Hepatocyte (in vitro differentiated cells): ENCODE data around the gene CLPTM1. TPM values are rescaled to one million over a fixed set of nuclear protein-coding genes. Genes with fewer than 3 reads are reported as not detected.
"Not testable (repeated sequence)": the region's sequence is repeated elsewhere in the genome, so short reads cannot be mapped to it uniquely, and the experiment has no call there.

Experiments used
- DNase-seq: peaks from one replicate; pipeline ENCODE4 v3.0.0-alpha.2; 2016; ENCODE audit warnings: low spot score
- H2AFZ ChIP-seq: fragments of 200-600 bp; sonication (generic); 2 replicates; pipeline ENCODE4 v1.6.0; 2016; ENCODE audit warnings: antibody characterized with exemption, mild to moderate bottlenecking
- H3K27ac ChIP-seq: fragments of 200-600 bp; sonication (generic); 2 replicates; pipeline ENCODE4 v1.5.1; 2016; ENCODE audit warnings: mild to moderate bottlenecking
- H3K27me3 ChIP-seq: fragments of 200-600 bp; sonication (generic); 2 replicates; pipeline ENCODE4 v1.6.1; 2016
- H3K36me3 ChIP-seq: fragments of 200-600 bp; sonication (generic); replicated peaks from 2 replicates; pipeline ENCODE4 v1.5.1; 2016; ENCODE audit warnings: low read depth; ENCODE audit not compliant: insufficient read depth
- H3K4me1 ChIP-seq: fragments of 200-600 bp; sonication (generic); 2 replicates; pipeline ENCODE4 v1.5.1; 2016; ENCODE audit warnings: mild to moderate bottlenecking, moderate library complexity; ENCODE audit not compliant: insufficient read depth
- H3K4me2 ChIP-seq: fragments of 200-600 bp; sonication (generic); 2 replicates; pipeline ENCODE4 v1.6.0; 2016
- H3K4me3 ChIP-seq: fragments of 200-600 bp; sonication (generic); 2 replicates; pipeline ENCODE4 v1.5.1; 2016; ENCODE audit warnings: mild to moderate bottlenecking
- H3K79me2 ChIP-seq: fragments of 200-600 bp; sonication (generic); 2 replicates; pipeline ENCODE4 v1.6.0; 2017; ENCODE audit warnings: mild to moderate bottlenecking
- H3K9me2 ChIP-seq: fragments of 200-600 bp; sonication (generic); replicated peaks from 2 replicates; pipeline ENCODE4 v1.6.0; 2017; ENCODE audit warnings: mild to moderate bottlenecking; ENCODE audit not compliant: insufficient read depth
- H3K9me3 ChIP-seq: fragments of 200-600 bp; sonication (generic); 2 replicates; pipeline ENCODE4 v1.5.1; 2016; ENCODE audit warnings: low read depth, mild to moderate bottlenecking
- H4K20me1 ChIP-seq: fragments of 200-600 bp; sonication (generic); 2 replicates; pipeline ENCODE4 v1.6.0; 2016; ENCODE audit warnings: mild to moderate bottlenecking; ENCODE audit not compliant: insufficient read depth, poor library complexity, severe bottlenecking
- CTCF ChIP-seq: fragments of 200-600 bp; sonication (generic); IDR thresholded peaks from 2 replicates; pipeline ENCODE4 v1.5.1; 2016; ENCODE audit warnings: antibody characterized with exemption, mild to moderate bottlenecking; ENCODE audit not compliant: poor library complexity
- EZH2 ChIP-seq: fragments of 200-600 bp; sonication (generic); IDR thresholded peaks from 2 replicates; pipeline ENCODE4 v1.6.1; 2016; ENCODE audit warnings: antibody characterized with exemption, mild to moderate bottlenecking, borderline replicate concordance
- EZH2phosphoT487 ChIP-seq: fragments of 200-600 bp; sonication (generic); IDR thresholded peaks from one replicate; pipeline ENCODE4 v1.6.1; 2018; ENCODE audit warnings: antibody characterized with exemption, mild to moderate bottlenecking, low read depth, moderate library complexity; ENCODE audit not compliant: unreplicated experiment, severe bottlenecking
- WGBS: methylation state at CpG from one replicate; pipeline ENCODE4 v1.1.6; 2016; ENCODE audit warnings: low lambda C conversion rate; ENCODE audit errors: missing lambda C conversion rate; 5-methylcytosine and 5-hydroxymethylcytosine counted together
- polyA plus RNA-seq: library from polyadenylated mRNA; unstranded; fragments of >200 nt; fragmentation: Nextera tagmentation; extraction: Ambion mirVana; gene quantifications from 2 replicates; pipeline ENCODE4 v1.2.1, GENCODE V29; 2016
- total RNA-seq: library from RNA; depleted of rRNA; stranded (reverse); fragments of >200 nt; gene quantifications from 2 replicates; pipeline ENCODE4 v1.2.3, GENCODE V29; 2014

CLPTM1 gene
- total and polyA plus RNA-seq, 2 experiments from 2014 or later: 49.1 to 93.1 TPM

- H3K4me3 ChIP-seq: no peak overlapping the region
- H3K79me2 ChIP-seq: no peaks in the 10 kb centered on the region
- H4K20me1 ChIP-seq: no peaks in the 10 kb centered on the region
- H3K9me2 ChIP-seq: no peaks in the 10 kb centered on the region
- no peaks in the 10 kb centered on the region for H3K9me3 ChIP-seq
- TF ChIP-seq EZH2: no peak
- TF ChIP-seq CTCF: no peak
- no peak for TF ChIP-seq EZH2phosphoT487
- H3K27ac ChIP-seq: no peak overlapping the region
- no peaks in the 10 kb centered on the region for H3K36me3 ChIP-seq
- H2AFZ ChIP-seq: no peak overlapping the region
- no peaks in the 10 kb centered on the region for H3K4me1 ChIP-seq
- DNase-seq: no peak
- no peaks in the 10 kb centered on the region for H3K27me3 ChIP-seq
- no peak overlapping the region for H3K4me2 ChIP-seq
- whole genome bisulfite sequencing: 96% methylated on average over 12 of the region's 12 CpGs
Measured at GRCh38 chr19:44993926-44994537, 38.9 kb downstream of the CLPTM1 start.

GRCh38 chr19:44998025-44998424, 42.8 kb downstream of the CLPTM1 start:
- Histone ChIP-seq H3K4me1 (peaks cover 3% of the 10 kb centered on the region), H3K4me2 (no peak overlapping the region), H3K27me3 (no peaks in the 10 kb centered on the region), H3K4me3 (no peak overlapping the region), H3K9me3 (no peaks in the 10 kb centered on the region), H3K9me2 (no peaks in the 10 kb centered on the region), H3K27ac (no peak overlapping the region), H2AFZ (no peak overlapping the region), H3K36me3 (no peaks in the 10 kb centered on the region), H4K20me1 (no peaks in the 10 kb centered on the region), H3K79me2 (no peaks in the 10 kb centered on the region)
- no peak for TF ChIP-seq EZH2
- TF ChIP-seq CTCF: no peak
- no peak for TF ChIP-seq EZH2phosphoT487
- no peak for DNase-seq
- 95% methylated on average over 4 of the region's 4 CpGs for WGBS

GRCh38 chr19:44999131-44999925, 44.1 kb downstream of the CLPTM1 start:
- not testable (repeated sequence) for H3K36me3 ChIP-seq, DNase-seq
- WGBS: 81% methylated on average over 12 of the region's 12 CpGs

GRCh38 chr19:45000665-45001064, 45.5 kb downstream of the CLPTM1 start:
- Histone ChIP-seq H3K27ac (peak overlapping the region; percentile 90), H3K4me2 (peak overlapping the region; percentile 92), H2AFZ (peak overlapping the region; percentile 78), H3K4me3 (peak overlapping the region; percentile 40)
- H3K79me2 ChIP-seq, H3K27me3 ChIP-seq, H3K36me3 ChIP-seq, H3K9me2 ChIP-seq, H3K9me3 ChIP-seq, H3K4me1 ChIP-seq, DNase-seq, H4K20me1 ChIP-seq: not testable (repeated sequence)
- 86% methylated on average over 19 of the region's 19 CpGs for WGBS

More at GRCh38 chr19:44999131-44999925, 44.1 kb downstream of the CLPTM1 start:
- H3K27me3 ChIP-seq, H3K9me3 ChIP-seq, H3K9me2 ChIP-seq, H2AFZ ChIP-seq, H3K4me1 ChIP-seq, H3K4me3 ChIP-seq, H3K27ac ChIP-seq, H3K79me2 ChIP-seq, H4K20me1 ChIP-seq, H3K4me2 ChIP-seq: not testable (repeated sequence)
